H4 (cell line): ENCODE results near the gene SMG7. TPM values are rescaled to one million over a fixed set of nuclear protein-coding genes. Genes with fewer than 3 reads are reported as not detected.
A peak's percentile ranks its signal among the peaks of the same experiment; 100 is the strongest.

Experiments
- DNase-seq: peaks from one replicate; pipeline ENCODE4 v3.0.0-alpha.2; 2015; ENCODE audit warnings: low spot score
- total RNA-seq: library from RNA; depleted of rRNA; stranded (reverse); fragments of >200 nt; shearing (Covaris generic); gene quantifications from 2 replicates; pipeline ENCODE4 v1.2.3, GENCODE V29; 2014

SMG7 gene
- total RNA-seq, 1 experiment from 2014 or later: 19.5 TPM

GRCh38 chr1:183467687-183468086, 4.6 kb upstream of the SMG7 start:
- no peak for DNase-seq

GRCh38 chr1:183470147-183470960, 1.9 kb upstream of the SMG7 start:
- DNase-seq: peak; percentile 77

GRCh38 chr1:183470961-183471742, 1.1 kb upstream of the SMG7 start:
- peak; percentile 85 for DNase-seq

GRCh38 chr1:183471743-183472487, 384 bp upstream of the SMG7 start:
- peak; percentile 98 for DNase-seq

GRCh38 chr1:183473217-183473536, 878 bp downstream of the SMG7 start:
- no peak for DNase-seq

- no peak for DNase-seq
These were observed 3.8 kb downstream of the SMG7 start for GRCh38 chr1:183476081-183476480.

GRCh38 chr1:183477986-183478781, 5.9 kb downstream of the SMG7 start:
- no peak for DNase-seq

GRCh38 chr1:183480971-183481441, 8.7 kb downstream of the SMG7 start:
- DNase-seq: no peak

- no peak for DNase-seq
These were observed 10.9 kb downstream of the SMG7 start for GRCh38 chr1:183483224-183483623.

- no peak for DNase-seq
These were observed 12.0 kb downstream of the SMG7 start for GRCh38 chr1:183484254-183484653.

- DNase-seq: no peak
These were observed 12.6 kb downstream of the SMG7 start for GRCh38 chr1:183484851-183485250.

- no peak for DNase-seq
These were observed 15.6 kb downstream of the SMG7 start for GRCh38 chr1:183487674-183488442.

- no peak for DNase-seq
These were observed 18.6 kb downstream of the SMG7 start for GRCh38 chr1:183490932-183491331.

GRCh38 chr1:183493540-183494245, 21.4 kb downstream of the SMG7 start:
- peak; percentile 43 for DNase-seq

GRCh38 chr1:183495420-183495819, 23.1 kb downstream of the SMG7 start:
- DNase-seq: no peak

- DNase-seq: no peak
These were observed 24.9 kb downstream of the SMG7 start for GRCh38 chr1:183497218-183497617.

- no peak for DNase-seq
These were observed 26.2 kb downstream of the SMG7 start for GRCh38 chr1:183498342-183498991.

GRCh38 chr1:183505454-183506089, 33.3 kb downstream of the SMG7 start:
- no peak for DNase-seq

- no peak for DNase-seq
These were observed 34.3 kb downstream of the SMG7 start for GRCh38 chr1:183506561-183506960.
